Measurements from ENCODE around the gene GUCY1B1.

Gene GUCY1B1

GRCh38 chr4:155799116-155799793 lies 40.4 kb downstream of the GUCY1B1 start:
- no peak for DNase-seq (ENCODE audit: low spot score)

- DNase-seq (ENCODE audit: low spot score) = no peak
These were observed 40.9 kb downstream of the GUCY1B1 start for GRCh38 chr4:155799794-155800123.

GRCh38 chr4:155800685-155801343 lies 42.0 kb downstream of the GUCY1B1 start:
- no peak for DNase-seq (ENCODE audit: low spot score)

GRCh38 chr4:155802190-155802959 lies 43.6 kb downstream of the GUCY1B1 start:
- DNase-seq (ENCODE audit: low spot score) = no peak

- no peak for DNase-seq (ENCODE audit: low spot score)
These were observed 46.2 kb downstream of the GUCY1B1 start for GRCh38 chr4:155805016-155805415.

- no peak for DNase-seq (ENCODE audit: low spot score)
These were observed 48.2 kb downstream of the GUCY1B1 start for GRCh38 chr4:155807021-155807420.

GRCh38 chr4:155809835-155810234 lies 51.0 kb downstream of the GUCY1B1 start:
- DNase-seq (ENCODE audit: low spot score) = no peak

- no peak for DNase-seq (ENCODE audit: low spot score)
These were observed 52.3 kb downstream of the GUCY1B1 start for GRCh38 chr4:155811083-155811482.

GRCh38 chr4:155818639-155819038 lies 59.8 kb downstream of the GUCY1B1 start:
- DNase-seq (ENCODE audit: low spot score) = no peak

- DNase-seq (ENCODE audit: low spot score) = no peak
These were observed 60.2 kb downstream of the GUCY1B1 start for GRCh38 chr4:155819066-155819465.

- DNase-seq (ENCODE audit: low spot score) = no peak
These were observed 62.2 kb downstream of the GUCY1B1 start for GRCh38 chr4:155820887-155821518.

GRCh38 chr4:155822572-155822971 lies 63.8 kb downstream of the GUCY1B1 start:
- DNase-seq (ENCODE audit: low spot score) = no peak

GRCh38 chr4:155828628-155829027 lies 69.8 kb downstream of the GUCY1B1 start:
- no peak for DNase-seq (ENCODE audit: low spot score)

- no peak for DNase-seq (ENCODE audit: low spot score)
These were observed 73.8 kb downstream of the GUCY1B1 start for GRCh38 chr4:155832664-155833063.

- DNase-seq (ENCODE audit: low spot score) = no peak
These were observed 78.5 kb downstream of the GUCY1B1 start for GRCh38 chr4:155837203-155837796.

GRCh38 chr4:155842080-155842479 lies 83.3 kb downstream of the GUCY1B1 start:
- DNase-seq (ENCODE audit: low spot score) = no peak

- no peak for DNase-seq (ENCODE audit: low spot score)
These were observed 88.1 kb downstream of the GUCY1B1 start for GRCh38 chr4:155846929-155847328.

GRCh38 chr4:155849042-155849441 lies 90.2 kb downstream of the GUCY1B1 start:
- no peak for DNase-seq (ENCODE audit: low spot score)

- DNase-seq (ENCODE audit: low spot score) = no peak
These were observed 94.4 kb downstream of the GUCY1B1 start for GRCh38 chr4:155853189-155853588.

- no peak for DNase-seq (ENCODE audit: low spot score)
These were observed 95.9 kb downstream of the GUCY1B1 start for GRCh38 chr4:155854582-155855226.

GRCh38 chr4:155855897-155856296 lies 97.1 kb downstream of the GUCY1B1 start:
- DNase-seq (ENCODE audit: low spot score) = no peak
